NCI-H1105 treated with DMSO at 0.1 percent for 48 hours (cell line): ENCODE results near the gene DACT1.
"Not testable (repeated sequence)": the region's sequence is repeated elsewhere in the genome, so short reads cannot be mapped to it uniquely, and the experiment has no call there.

Source experiments
- DNase-seq: peaks from one replicate; lab custom pipeline; 2025; lab: John Stamatoyannopoulos, UW

DACT1 gene, protein sequence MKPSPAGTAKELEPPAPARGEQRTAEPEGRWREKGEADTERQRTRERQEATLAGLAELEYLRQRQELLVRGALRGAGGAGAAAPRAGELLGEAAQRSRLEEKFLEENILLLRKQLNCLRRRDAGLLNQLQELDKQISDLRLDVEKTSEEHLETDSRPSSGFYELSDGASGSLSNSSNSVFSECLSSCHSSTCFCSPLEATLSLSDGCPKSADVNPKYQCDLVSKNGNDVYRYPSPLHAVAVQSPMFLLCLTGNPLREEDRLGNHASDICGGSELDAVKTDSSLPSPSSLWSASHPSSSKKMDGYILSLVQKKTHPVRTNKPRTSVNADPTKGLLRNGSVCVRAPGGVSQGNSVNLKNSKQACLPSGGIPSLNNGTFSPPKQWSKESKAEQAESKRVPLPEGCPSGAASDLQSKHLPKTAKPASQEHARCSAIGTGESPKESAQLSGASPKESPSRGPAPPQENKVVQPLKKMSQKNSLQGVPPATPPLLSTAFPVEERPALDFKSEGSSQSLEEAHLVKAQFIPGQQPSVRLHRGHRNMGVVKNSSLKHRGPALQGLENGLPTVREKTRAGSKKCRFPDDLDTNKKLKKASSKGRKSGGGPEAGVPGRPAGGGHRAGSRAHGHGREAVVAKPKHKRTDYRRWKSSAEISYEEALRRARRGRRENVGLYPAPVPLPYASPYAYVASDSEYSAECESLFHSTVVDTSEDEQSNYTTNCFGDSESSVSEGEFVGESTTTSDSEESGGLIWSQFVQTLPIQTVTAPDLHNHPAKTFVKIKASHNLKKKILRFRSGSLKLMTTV

DNA sequence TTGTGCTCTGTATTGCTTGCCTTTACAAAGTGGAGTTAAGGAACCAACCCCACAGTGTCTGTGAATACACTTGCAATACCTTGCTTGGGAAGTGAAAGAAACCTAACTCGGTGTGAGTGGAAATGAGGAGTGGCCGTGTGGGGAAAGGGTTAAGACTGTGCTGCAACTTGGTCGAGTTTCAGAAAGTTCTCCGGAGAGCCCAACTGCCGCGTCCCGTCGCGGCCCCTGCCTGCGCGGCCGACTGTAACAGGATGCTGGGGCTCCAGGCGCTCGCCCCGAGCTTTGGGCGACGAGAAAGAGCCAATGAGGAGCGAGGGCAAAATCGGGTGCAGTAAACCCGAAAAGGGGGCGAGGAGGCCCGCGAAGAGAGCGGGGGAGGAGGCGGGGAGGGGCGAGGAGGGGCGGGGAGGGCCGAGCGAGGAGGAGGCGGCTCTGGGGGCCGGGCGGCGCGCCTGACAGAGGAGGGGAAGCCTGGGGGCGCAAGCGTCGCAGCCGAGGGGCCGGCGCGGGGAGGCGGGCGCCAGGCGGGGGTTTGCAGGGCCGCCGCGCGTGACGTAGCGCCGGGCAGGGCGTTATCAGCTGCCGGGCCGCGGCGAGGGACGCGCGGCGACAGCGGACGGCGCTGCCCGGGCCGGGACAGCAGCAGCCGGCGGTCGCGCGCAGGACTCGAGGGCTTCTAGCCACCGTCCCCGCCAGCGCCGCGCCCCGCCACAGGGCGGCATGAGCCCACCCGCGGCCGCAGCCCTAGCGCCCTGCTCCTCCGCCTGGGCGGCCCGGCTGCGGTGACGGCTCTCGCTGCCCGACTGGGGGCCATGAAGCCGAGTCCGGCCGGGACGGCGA, at the start of gene DACT1:
Gene DACT1 (plus strand): TSS at position 572 of the 840 bp plus-strand sequence. CDS start 241 bp downstream, at position 813.
- DNase-seq = peak; percentile 25

DNA sequence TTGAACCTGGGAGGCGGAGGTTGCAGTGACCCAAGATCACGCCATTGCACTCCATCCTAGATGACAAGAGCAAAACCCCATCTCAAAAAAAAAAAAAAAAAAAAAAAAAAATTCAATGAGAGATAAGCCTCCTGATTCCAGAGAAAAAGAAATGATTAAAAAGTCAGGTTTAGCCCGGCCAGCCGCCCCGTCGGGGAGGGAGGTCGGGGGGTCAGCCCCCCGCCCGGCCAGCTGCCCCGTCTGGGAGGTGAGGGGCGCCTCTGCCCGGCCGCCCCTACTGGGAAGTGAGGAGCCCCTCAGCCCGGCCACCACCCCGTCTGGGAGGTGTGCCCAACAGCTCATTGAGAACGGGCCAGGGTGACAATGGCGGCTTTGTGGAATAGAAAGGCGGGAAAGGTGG, 49.4 kb upstream of the DACT1 start:
- not testable (repeated sequence) for DNase-seq

DNA sequence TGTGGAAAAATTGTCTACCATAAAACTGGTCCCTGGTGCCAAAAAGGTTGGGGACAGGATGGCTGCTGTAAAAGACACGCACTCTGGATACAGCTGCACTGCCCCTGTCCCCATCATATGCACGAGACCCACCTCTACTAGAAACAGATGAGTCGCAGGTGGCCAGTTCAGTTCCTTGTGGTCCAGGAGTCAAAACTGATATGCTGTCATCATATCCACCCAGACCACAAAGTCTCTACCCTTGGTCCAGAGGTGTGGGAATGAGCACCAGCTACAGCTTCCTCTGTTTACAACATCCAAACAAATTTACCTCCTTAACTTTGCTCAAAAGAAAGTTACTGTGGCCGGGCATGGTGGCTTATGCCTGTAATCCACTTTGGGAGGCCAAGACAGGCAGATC, 43.8 kb upstream of the DACT1 start:
- no peak for DNase-seq

DNA sequence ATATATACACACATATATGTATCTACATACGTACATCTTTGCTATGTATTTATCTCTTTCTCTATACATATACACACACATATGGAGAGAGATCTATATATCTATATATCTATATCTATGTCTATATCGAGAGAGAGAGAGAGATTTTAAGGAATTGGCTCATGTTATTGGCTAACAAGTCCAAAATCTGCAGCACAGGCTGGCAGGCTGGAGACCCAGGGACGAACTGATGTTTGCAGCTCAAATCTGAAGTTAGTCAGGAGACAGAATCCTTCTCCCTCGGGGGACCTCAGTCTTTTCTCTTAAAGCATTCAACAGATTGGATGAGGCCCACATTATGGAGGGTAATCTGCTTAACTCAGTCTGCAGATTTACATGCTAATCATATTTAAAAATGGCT, 40.7 kb upstream of the DACT1 start:
- DNase-seq = no peak

DNA sequence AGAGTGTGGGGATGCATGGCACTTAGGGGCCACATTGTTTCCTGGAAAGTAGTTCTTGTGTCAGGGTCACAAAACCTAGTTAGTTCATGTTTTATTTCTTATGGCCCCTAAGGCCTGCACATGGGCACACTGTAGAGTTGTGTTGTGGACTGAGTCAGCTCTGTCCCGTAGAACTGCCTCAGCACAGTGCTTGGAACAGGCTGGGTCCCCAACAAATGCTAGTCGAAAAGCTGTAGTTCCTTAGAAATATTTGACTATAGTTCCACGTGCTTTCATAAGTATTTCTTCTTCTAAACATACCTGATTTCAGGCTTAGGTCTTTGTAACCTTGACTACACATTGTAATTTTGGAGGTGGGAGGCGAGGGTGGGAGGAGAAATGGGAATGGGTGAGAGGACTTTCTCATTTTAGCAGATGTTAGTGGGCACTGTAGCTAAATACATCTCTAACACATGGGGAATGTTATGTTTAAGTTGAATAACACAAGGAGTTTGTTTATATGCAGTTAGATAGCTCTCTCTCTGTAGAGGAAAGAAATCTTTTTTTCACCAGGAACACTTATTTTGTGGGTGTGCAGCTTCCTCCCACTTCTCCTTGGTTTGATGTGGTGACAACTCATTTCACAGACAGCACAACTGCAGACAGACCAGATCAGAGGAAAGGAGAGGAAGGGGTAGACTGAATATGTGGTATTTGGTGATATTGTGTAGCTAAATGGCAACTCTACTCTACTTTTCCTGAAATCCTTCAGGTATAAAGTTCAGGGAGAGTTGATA, 39.5 kb upstream of the DACT1 start:
- DNase-seq = no peak

DNA sequence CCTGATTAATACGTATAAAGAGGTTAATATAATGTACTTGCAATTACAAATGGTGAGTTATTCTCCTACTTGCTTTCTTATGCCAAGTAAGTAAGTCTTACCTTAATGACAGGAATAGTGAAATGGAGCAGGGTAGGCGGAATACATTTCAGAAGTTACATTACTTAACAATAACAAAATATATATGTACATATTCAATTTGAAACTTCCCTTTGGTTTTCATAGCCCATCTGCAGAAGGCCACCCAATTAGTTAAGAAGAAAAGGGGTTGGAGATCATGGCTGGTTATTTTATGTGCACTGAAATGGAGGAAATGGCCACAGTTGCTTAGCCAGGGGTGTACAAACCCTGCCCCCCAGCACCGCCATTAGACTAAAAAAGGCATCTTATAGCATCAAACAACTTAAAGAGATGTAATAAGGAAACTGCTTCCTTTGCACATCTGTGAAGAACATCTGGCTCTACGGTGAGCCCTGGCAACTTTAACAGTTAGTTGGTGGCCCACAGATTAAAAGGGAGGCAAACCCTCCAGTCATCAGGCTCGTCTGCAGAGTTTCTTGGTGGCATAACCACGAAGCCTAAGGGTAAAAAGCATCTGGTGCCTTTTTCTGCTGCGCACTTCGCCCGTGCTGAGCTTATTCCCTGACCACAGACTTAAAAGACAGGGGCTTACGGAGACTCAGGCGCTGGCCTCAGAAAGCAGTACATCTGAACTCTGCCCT, 38.8 kb upstream of the DACT1 start:
- DNase-seq = no peak

DNA sequence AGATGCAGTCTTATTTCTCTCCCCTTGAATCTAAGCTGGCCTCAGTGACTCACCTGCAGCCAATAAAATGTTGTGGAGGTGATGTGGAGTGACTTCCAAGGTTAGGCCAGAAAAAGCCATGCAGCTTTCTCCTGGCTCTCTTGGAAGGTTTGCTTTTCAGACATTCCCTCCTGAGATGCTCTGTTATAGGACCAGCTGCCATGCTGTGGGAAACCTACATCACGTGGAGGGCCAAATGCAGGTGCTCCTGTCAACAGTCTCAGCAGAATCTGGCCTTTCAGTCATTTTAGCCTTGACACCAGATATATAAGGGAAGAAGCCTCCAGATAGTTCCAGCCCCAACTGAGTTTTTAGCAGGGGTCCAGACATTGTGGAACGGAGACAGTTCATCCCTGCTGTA, 38.1 kb upstream of the DACT1 start:
- no peak for DNase-seq

DNA sequence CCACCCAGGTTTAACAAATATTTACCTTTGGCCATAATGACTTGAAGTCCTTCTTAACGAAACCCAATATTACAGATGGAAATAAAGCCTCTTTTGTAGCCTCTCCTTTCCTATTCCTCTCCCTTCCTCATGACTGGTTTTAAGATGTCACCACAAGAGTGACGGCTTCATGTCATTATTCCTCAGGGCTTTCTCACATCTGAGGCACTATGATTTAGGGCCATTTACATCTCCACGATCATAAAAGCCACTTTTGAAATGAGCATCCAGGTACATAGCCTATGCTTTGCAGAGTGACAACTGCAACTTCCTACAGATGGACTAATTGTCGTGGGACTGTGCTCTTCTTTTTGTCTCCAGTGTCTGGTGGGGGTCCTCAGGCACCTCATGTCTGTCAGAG, 32.3 kb upstream of the DACT1 start:
- no peak for DNase-seq

DNA sequence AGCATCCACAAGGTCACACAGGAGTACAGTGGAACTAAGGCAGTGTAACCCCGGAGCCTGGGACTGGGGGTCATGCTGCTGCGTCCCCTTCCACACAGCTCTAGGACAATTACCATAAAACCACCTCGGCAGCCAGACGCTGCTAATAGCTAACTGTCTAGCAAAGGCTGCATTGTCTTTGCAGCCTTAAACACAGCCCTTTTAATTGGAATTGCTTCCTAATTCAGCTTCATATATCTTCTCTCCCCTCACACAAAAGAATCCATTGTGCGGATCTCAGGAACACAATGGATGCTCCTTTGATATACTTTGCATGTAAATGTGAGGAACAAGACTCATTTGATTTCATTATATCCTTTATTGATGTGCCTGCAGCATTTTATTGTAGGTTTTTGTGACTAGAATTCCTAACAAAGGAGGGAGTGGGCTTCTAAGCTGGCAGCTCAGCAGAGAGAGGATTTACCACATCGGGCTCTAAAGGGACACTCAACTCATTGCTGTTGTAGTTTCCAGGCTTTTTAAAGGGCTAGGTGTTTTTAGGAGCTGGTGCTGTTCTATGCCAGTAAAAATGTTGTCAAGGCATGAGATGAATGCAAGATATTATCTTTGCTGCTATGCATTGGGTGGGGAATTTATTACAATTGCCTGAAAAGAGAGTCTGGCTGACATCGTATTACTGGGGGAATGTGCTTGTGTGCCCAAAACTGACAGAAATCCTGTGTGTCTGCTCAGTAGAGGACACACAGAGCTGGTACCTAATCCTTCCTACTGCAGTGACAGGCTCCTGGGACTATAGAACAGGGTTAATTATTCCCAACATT, 30.4 kb upstream of the DACT1 start:
- no peak for DNase-seq

DNA sequence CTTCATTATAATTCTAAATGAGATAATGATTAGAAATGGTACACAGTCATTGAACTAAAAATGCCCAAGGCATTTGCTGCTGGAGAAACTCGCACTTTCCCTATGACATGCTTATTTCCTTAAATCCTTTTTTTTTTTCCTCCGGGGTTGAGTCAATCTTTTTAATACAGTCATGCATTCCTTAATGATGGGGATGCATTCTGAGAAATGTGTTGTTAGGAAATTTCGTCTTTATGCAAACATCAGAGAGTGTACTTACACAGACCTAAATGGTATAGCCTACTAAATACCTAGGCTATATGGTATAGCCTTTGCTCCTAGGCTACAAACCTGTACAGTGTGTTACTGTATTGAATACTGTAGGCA, 29.8 kb upstream of the DACT1 start:
- no peak for DNase-seq

DNA sequence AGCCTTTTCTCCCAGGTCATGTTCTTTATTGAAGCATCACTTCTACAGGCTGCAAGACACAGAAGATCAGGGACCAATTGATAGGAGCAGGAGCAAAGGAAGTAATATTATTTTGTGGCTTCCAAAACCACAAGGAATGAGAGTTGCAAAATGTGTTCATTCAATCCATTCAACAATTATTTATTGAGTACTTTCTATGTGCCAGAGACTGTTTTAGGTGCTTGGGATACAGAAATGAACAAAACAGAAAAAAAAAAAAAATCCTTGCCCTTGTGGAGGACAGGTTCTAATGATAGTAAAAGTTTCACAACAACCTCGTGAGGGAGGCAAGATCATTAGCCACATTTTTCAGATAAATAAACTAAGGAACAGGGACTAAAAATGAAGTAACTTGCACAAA, 20.1 kb upstream of the DACT1 start:
- DNase-seq = no peak

DNA sequence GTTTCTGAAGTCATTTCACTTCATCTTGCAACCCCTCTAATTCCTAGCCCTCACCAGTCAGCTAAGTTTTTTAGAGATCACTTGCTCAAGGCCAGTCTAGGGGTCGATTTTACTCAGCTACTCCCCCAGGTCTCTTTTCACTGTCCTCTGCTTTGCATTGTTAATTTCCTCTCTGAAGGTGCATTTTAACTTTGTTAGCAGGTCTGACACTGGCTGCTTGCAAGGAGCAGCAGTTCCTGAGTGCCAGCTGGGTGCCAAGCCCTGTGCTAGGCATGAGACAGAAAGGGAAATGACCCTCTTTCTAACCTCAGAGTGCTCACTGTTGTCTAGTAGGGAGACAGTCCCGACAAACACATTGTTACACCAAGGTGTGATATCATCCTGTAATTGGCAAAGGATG, 17.8 kb upstream of the DACT1 start:
- DNase-seq = no peak

DNA sequence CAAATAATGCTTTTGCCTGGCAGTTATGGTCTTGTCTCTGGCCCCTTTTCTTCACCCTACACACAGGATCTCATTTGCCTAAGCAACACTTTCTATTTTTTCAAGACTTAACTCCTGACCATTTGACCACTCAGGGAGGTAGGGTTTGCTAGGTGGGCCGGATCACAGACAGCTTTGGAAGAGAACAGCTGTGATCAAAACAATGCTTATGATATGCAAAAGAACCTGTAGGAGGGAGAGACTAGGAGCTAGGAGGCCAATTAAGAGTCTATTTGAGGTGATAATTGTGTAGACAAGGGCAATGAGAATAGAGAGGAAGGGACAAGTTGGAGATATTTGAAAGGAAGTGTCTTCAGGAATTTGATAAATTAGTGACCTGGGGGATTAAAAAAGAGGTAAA, 12.3 kb upstream of the DACT1 start:
- DNase-seq = no peak

DNA sequence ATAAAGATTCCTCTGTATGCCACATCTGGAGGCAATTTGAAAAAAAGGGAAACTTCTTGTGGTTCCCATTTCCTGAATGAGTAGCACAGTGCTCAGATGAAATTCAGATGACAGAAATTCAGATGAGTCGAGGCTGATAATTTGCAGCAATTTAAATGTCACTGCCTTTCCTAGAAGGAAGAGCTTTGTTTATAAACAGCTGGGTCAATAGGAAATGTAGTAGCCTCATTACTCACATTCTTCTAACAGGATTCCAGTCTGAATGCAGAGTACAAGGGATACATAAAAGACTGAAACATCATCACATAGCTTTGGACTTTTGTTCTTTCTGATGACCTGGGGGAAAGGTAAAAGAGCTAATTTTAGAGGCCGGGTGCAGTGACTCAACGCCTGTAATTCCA, 11.3 kb upstream of the DACT1 start:
- no peak for DNase-seq

DNA sequence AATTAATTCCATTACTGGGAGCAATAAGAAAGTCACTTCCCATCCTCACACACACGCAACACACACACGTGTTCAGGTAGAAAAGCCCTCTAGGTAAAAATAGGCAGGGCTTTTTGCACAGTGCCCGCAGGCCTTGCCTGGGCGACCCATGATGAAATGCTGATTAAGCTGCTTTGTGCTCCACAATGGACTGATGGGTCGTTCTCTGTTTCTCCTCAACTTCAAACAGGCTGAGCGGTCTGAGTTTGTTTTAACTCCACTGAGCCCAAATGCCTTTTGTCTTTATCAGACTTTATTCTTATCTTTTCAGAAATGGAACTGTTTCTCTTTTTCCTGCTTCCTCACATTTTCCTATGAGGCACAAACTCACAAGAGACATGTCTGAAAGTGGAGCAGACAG, 9.4 kb upstream of the DACT1 start:
- DNase-seq = no peak

DNA sequence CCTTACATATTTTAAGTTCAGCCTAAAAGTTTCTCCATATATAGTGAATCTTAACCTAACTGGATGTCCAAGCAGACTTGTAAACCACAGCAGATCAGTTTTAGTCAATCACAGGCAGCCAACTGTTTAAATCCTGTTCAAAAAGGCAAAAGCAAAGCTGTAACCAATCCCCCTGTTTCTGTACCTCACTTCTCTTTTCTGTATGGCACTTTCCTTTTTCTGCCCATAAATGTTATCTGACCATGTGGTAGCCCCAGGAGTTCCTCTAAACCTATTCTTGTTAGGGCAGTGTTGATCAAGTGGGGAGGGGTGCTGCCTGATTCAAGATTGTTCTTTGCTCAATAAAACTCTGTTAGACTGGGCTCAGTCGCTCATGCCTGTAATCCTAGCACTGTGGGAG, 8.5 kb upstream of the DACT1 start:
- no peak for DNase-seq

DNA sequence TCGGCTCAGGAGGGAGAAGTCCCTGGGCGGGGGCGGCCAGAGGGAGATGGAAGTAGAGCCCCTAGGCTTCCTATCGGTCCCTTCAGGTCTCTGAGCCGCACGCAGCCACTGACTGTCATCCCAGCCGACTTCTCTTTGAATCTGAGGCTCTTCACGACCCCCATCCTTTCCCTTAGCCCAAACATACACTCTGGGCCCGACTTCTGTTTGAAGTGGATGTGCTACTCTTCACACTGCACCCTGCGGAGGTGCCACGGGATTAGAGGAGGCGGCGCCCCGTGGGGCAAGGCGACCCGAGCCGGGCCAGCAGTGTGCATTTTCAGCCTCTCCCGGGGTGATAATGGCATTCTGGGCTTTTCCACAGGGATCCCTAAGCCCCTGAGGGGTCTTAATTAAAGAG, 6.0 kb upstream of the DACT1 start:
- no peak for DNase-seq

DNA sequence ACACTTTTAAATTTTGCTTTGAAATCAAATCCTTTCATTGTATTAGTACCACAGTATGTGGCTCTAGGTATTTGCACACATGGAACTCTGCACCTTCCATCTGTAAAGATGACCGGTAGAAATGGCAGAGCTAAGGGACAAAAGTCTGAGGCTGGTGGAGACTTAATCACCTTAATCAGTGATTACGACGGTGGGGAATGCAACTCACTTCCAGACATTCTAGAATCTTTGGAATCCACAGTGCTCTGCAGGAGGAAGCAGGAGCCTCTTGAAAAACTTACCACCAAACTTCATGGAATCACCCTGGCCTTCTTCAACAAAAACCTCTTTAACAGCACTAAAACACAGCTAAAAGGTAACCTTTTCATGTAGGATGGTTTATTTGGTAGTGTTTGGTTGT, 3.9 kb upstream of the DACT1 start:
- DNase-seq = no peak

DNA sequence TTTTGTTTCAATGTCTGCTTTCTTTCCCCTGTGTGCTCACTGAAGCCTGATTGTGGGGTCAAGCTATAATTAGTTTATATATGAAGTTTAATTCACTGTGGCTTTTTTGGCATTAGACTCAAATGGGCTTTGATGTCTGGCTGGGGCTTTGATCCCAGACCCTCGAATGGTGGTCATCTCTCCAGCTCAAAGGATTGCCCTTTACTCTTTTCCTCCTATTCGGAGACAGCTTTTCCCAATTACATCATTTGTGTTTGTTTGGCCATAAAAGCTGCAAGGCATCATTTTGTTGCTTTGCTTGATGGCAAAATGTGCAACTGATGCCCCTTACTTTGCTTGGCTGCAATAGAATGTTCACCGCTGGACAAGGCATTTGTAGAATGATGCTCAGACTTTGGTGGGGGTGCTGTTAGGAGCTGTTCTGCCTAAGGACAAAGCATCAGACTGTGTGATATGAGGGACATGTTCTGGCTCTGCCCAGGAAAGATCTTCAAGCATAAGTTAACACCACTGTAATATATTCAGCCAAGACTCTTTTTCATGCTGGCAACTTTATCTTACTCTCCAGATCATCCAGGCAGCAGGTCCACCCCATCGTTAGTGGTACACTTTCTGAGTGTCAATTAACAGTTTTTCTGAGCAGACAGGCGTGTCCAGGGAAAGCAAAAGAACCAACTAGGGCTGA, 3.2 kb upstream of the DACT1 start:
- DNase-seq = no peak
